ENCODE data around the gene KRT79.
A peak's percentile ranks its signal among the peaks of the same experiment; 100 is the strongest.

DNA sequence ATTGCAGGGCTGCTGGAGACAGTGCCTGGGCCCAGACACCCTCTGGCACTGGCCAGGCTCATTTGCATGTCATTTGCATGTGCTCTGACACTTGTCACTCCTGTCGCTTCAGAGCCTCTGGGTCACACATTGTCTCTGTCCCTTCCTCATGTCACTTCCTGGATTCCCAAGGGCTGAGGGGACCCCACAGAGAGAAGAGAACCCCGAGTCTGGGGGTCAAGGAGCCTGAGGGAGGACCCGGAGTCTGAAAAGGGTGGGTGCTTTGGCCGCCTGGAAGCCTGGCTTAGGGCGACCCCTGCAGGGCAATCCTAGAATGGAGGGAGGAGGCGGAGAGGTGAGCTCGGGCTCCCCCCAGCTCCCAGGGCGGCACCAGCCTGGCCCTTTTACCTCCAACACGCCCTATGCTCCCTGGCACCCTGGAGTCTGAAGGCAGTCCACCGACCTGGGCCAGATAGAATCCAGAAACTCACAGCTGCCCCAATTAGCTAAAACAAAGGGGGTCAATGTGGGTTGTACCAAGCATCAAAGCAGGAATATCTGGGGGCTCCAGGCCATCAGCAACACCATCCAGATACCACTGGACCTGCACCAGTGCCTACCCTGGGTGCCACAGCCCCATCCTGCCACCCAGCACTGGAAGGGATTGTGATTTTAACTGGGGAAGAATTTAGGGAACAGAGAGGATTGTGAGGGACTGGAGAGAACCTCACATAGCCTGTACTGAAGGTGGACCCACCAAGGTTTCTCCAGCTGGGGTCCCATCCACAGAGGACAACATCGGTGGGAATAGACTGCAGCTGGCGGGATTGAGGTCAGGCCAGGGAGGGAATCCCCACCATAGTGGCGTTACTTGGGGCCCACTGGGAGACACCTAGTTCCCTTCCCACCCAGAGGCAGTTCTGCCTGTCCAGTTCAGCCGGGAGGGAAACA is 36.5 kb upstream of the KRT79 start:
- TF ChIP-seq TAF1 (IDR thresholded peaks at IDR 0.05; ENCODE audit: low read depth, low read length) (no peak), POLR2A (IDR thresholded peaks at IDR 0.05; ENCODE audit: control extremely low read depth in 1 of 2, low read depth in 2 of 2, low read length in 2 of 2) (no peak), POLR2AphosphoS5 (IDR thresholded peaks at IDR 0.05; ENCODE audit: low read depth, low read length) (no peak), EZH2 (IDR thresholded peaks at IDR 0.05; ENCODE audit: low read depth, low read length, severe bottlenecking) (no peak), YY1 (IDR thresholded peaks at IDR 0.05; ENCODE audit: low read depth, low read length) (0 out of 2 replicates have a peak, but pooled peaks have one; percentile 18), GABPA (IDR thresholded peaks at IDR 0.05; ENCODE audit: borderline replicate concordance, insufficient read depth, low read length) (no peak), KDM5A (IDR thresholded peaks at IDR 0.05; ENCODE audit: low read length) (no peak), NRF1 (IDR thresholded peaks at IDR 0.05; ENCODE audit: low read depth, low read length) (no peak)
- TF ChIP-seq, protein P1, sequence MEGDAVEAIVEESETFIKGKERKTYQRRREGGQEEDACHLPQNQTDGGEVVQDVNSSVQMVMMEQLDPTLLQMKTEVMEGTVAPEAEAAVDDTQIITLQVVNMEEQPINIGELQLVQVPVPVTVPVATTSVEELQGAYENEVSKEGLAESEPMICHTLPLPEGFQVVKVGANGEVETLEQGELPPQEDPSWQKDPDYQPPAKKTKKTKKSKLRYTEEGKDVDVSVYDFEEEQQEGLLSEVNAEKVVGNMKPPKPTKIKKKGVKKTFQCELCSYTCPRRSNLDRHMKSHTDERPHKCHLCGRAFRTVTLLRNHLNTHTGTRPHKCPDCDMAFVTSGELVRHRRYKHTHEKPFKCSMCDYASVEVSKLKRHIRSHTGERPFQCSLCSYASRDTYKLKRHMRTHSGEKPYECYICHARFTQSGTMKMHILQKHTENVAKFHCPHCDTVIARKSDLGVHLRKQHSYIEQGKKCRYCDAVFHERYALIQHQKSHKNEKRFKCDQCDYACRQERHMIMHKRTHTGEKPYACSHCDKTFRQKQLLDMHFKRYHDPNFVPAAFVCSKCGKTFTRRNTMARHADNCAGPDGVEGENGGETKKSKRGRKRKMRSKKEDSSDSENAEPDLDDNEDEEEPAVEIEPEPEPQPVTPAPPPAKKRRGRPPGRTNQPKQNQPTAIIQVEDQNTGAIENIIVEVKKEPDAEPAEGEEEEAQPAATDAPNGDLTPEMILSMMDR (IDR thresholded peaks at IDR 0.05; ENCODE audit: control extremely low read depth in 1 of 3, insufficient read depth in 1 of 3, low read depth in 1 of 3, low read length in 3 of 3), result peak; percentile 86 to 98 (median 90)

All from H1 (cell line).